NB4 (cell line): ENCODE results near the gene NTM.

Source experiments
- DNase-seq: peaks from one replicate; pipeline ENCODE4 v3.0.0; 2010; ENCODE audit warnings: low read depth
- H3K4me3 ChIP-seq: one replicate; pipeline ENCODE4 v1.5.1; 2011; ENCODE audit warnings: mild to moderate bottlenecking, low read depth, low read length, moderate library complexity
- CTCF ChIP-seq: IDR thresholded peaks from one replicate; pipeline ENCODE4 v1.5.1; 2012; ENCODE audit warnings: low read depth, low read length
- MYC ChIP-seq: IDR thresholded peaks from 2 replicates; pipeline ENCODE4 v1.6.1; 2011; ENCODE audit warnings: low read depth, low read length
- POLR2A ChIP-seq: IDR thresholded peaks from 2 replicates; pipeline ENCODE4 v1.6.1; 2011; ENCODE audit warnings: mild to moderate bottlenecking; ENCODE audit not compliant: insufficient read length; ENCODE audit errors: extremely low read depth
- TF ChIP-seq, protein P1 (sequence below): IDR thresholded peaks from 2 replicates; pipeline ENCODE4 v1.6.1; 2011; ENCODE audit warnings: low read depth, low read length

The NTM gene

GRCh38 chr11:131917634-131918384, 547.4 kb downstream of the NTM start:
- H3K4me3 ChIP-seq: no peak overlapping the region
- no peak for TF ChIP-seq CTCF
- TF ChIP-seq, protein P1, sequence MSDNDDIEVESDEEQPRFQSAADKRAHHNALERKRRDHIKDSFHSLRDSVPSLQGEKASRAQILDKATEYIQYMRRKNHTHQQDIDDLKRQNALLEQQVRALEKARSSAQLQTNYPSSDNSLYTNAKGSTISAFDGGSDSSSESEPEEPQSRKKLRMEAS: no peak
- TF ChIP-seq POLR2A: no peak
- TF ChIP-seq MYC: no peak
- no peak for DNase-seq

GRCh38 chr11:131918663-131919062, 548.2 kb downstream of the NTM start:
- no peak for DNase-seq
- no peak for TF ChIP-seq CTCF
- TF ChIP-seq MYC: no peak
- TF ChIP-seq, protein P1: no peak
- no peak for TF ChIP-seq POLR2A
- H3K4me3 ChIP-seq: no peak overlapping the region

GRCh38 chr11:131922220-131922619, 551.8 kb downstream of the NTM start:
- TF ChIP-seq CTCF (no peak), POLR2A (no peak), MYC (no peak)
- TF ChIP-seq, protein P1: no peak
- no peak for DNase-seq

DNA sequence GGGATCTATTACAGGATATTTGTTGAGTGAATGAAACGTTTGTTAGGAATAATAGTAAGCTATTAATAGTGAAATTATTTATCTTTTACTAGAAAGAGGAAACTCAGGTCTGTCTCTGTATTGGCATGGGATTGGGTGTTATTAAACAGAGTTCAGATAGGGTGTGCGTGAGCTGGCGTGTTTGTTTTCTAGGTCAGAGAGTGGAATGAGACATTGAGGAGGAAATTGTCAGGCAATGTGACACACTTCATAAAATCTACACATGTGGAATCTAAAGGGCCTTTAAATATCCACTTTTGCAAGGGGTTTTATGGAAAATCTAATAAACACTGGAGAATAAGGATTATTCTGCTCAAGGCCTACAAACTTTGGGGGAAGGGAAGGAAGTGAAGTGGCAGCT, 552.9 kb downstream of the NTM start:
- H3K4me3 ChIP-seq: no peak overlapping the region
- no peak for TF ChIP-seq POLR2A
- no peak for TF ChIP-seq MYC
- TF ChIP-seq, protein P1: no peak
- TF ChIP-seq CTCF: no peak
- no peak for DNase-seq

More at GRCh38 chr11:131922220-131922619, 551.8 kb downstream of the NTM start:
- H3K4me3 ChIP-seq: no peak overlapping the region

GRCh38 chr11:131924001-131924400, 553.6 kb downstream of the NTM start:
- DNase-seq: no peak
- H3K4me3 ChIP-seq: no peak overlapping the region
- TF ChIP-seq MYC (no peak), CTCF (no peak), POLR2A (no peak)
- TF ChIP-seq, protein P1: no peak
